Esophagus muscularis mucosa (tissue), 4 donors: ENCODE data around the gene FBN1.

ENCODE experiments used
- CTCF ChIP-seq, 3 experiments: fragments of 200-600 bp in 2 of 3; fragments of 450-650 bp in 1 of 3; sonication (generic) in 2 of 3; IDR thresholded peaks; one replicate each; pipeline ENCODE4 v1.5.1; 2017 to 2019; ENCODE audit warnings: antibody characterized with exemption in 3 of 3, mild to moderate bottlenecking in 2 of 3, moderate library complexity in 1 of 3
- EP300 ChIP-seq: sonication (generic); formaldehyde crosslinking; IDR thresholded peaks from one replicate; pipeline ENCODE4 v1.6.1; 2017; ENCODE audit warnings: antibody characterized with exemption
- POLR2A ChIP-seq: fragments of 450-650 bp; IDR thresholded peaks from one replicate; pipeline ENCODE4 v1.6.1; 2017; ENCODE audit warnings: antibody characterized with exemption, moderate library complexity, mild to moderate bottlenecking, low read depth

GRCh38 chr15:48565560-48566482 lies 79.7 kb downstream of the FBN1 start:
- TF ChIP-seq CTCF (IDR thresholded peaks at IDR 0.05) (no peak), POLR2A (no peak), EP300 (no peak)
